GM23248 (cell line): ENCODE data around the gene ATP6V0E1. TPM values are rescaled to one million over a fixed set of nuclear protein-coding genes. Genes with fewer than 3 reads are reported as not detected.

Experiments
- DNase-seq: peaks from one replicate; pipeline ENCODE4 v3.0.0-alpha.2; 2015
- H2AFZ ChIP-seq: fragments of 200-600 bp; sonication (generic); 2 replicates; pipeline ENCODE4 v1.6.1; 2016; ENCODE audit warnings: antibody characterized with exemption
- H3F3A ChIP-seq: fragments of 200-600 bp; sonication (generic); 2 replicates; pipeline ENCODE4 v1.6.1; 2016; ENCODE audit warnings: mild to moderate bottlenecking, antibody characterized with exemption, mixed run types; ENCODE audit not compliant: insufficient read depth
- H3K27ac ChIP-seq: fragments of 200-600 bp; sonication (generic); 2 replicates; pipeline ENCODE4 v1.5.1; 2016; ENCODE audit warnings: mild to moderate bottlenecking
- H3K27me3 ChIP-seq: fragments of 200-600 bp; sonication (generic); replicated peaks from 2 replicates; pipeline ENCODE4 v1.6.1; 2016; ENCODE audit warnings: mild to moderate bottlenecking; ENCODE audit not compliant: insufficient read depth
- H3K36me3 ChIP-seq: fragments of 200-600 bp; sonication (generic); 2 replicates; pipeline ENCODE4 v1.6.1; 2016; ENCODE audit warnings: low read depth, mild to moderate bottlenecking
- H3K4me1 ChIP-seq: fragments of 200-600 bp; sonication (generic); 2 replicates; pipeline ENCODE4 v1.6.1; 2016; ENCODE audit warnings: mild to moderate bottlenecking; ENCODE audit not compliant: insufficient read depth
- H3K4me2 ChIP-seq: fragments of 200-600 bp; sonication (generic); one replicate; pipeline ENCODE4 v1.6.1; 2016; ENCODE audit warnings: mild to moderate bottlenecking; ENCODE audit not compliant: unreplicated experiment
- H3K4me3 ChIP-seq: fragments of 200-600 bp; sonication (generic); 2 replicates; pipeline ENCODE4 v1.5.1; 2016; ENCODE audit warnings: mild to moderate bottlenecking
- H3K79me2 ChIP-seq: fragments of 200-600 bp; sonication (generic); 2 replicates; pipeline ENCODE4 v1.6.1; 2016; ENCODE audit warnings: mild to moderate bottlenecking; ENCODE audit not compliant: insufficient read depth
- H3K9ac ChIP-seq: fragments of 200-600 bp; sonication (generic); 2 replicates; pipeline ENCODE4 v1.6.1; 2016; ENCODE audit warnings: mild to moderate bottlenecking
- H3K9me2 ChIP-seq: fragments of 200-600 bp; sonication (generic); 2 replicates; pipeline ENCODE4 v1.6.1; 2016; ENCODE audit warnings: mixed run types, mild to moderate bottlenecking, moderate library complexity; ENCODE audit not compliant: insufficient read depth
- H3K9me3 ChIP-seq: fragments of 200-600 bp; sonication (generic); one replicate; pipeline ENCODE4 v1.6.1; 2017; ENCODE audit warnings: low read depth
- H4K20me1 ChIP-seq: fragments of 200-600 bp; sonication (generic); 2 replicates; pipeline ENCODE4 v1.6.0; 2016; ENCODE audit not compliant: insufficient read depth
- EZH2 ChIP-seq: fragments of 200-600 bp; sonication (generic); IDR thresholded peaks from 2 replicates; pipeline ENCODE4 v1.6.1; 2018; ENCODE audit warnings: antibody characterized with exemption, mild to moderate bottlenecking; ENCODE audit not compliant: insufficient read depth, poor library complexity, severe bottlenecking
- EZH2phosphoT487 ChIP-seq: fragments of 200-600 bp; sonication (generic); IDR thresholded peaks from 2 replicates; pipeline ENCODE4 v1.6.1; 2018; ENCODE audit warnings: antibody characterized with exemption, moderate library complexity, mild to moderate bottlenecking, low read depth; ENCODE audit not compliant: insufficient read depth
- WGBS, 2 experiments: methylation state at CpG; one replicate each; pipeline ENCODE4 v1.1.6; 2015 to 2017; ENCODE audit warnings: low lambda C conversion rate in 2 of 2, low coverage in 1 of 2; ENCODE audit errors: missing lambda C conversion rate in 2 of 2; 5-methylcytosine and 5-hydroxymethylcytosine counted together
- in situ Hi-C: fragments of 300-500 bp; cut with MboI; formaldehyde crosslinking; loops from 2 replicates; pipeline ENCODE4 v1.15.0; 2020
- polyA plus RNA-seq: library from polyadenylated mRNA; unstranded; fragments of >200 nt; fragmentation: Nextera tagmentation; extraction: Ambion mirVana; gene quantifications from 2 replicates; pipeline ENCODE4 v1.2.1, GENCODE V29; 2016
- total RNA-seq: library from RNA; depleted of rRNA; stranded (reverse); fragments of >200 nt; shearing (Covaris generic); gene quantifications from 2 replicates; pipeline ENCODE4 v1.2.3, GENCODE V29; 2014

The ATP6V0E1 gene
- total and polyA plus RNA-seq, 2 experiments from 2014 or later, result 175 to 675 TPM

GRCh38 chr5:172969921-172970320, 13.7 kb upstream of the ATP6V0E1 start:
- no peak overlapping the region for H3K4me3 ChIP-seq
- H3K79me2 ChIP-seq, result peaks cover 10% of the 10 kb centered on the region
- no peaks in the 10 kb centered on the region for H3K9me3 ChIP-seq
- no peaks in the 10 kb centered on the region for H4K20me1 ChIP-seq
- H2AFZ ChIP-seq, result no peak overlapping the region
- in situ Hi-C loops, result no loop called here
- TF ChIP-seq EZH2phosphoT487 (no peak), EZH2 (no peak)
- DNase-seq, result no peak
- no peak overlapping the region for H3K27ac ChIP-seq
- peaks cover 8% of the 10 kb centered on the region; the same call in 1 of the 2 replicates for H3F3A ChIP-seq
- H3K4me1 ChIP-seq, result 0 out of 2 replicates have a peak, but pooled peaks cover 4% of the 10 kb centered on the region
- no peaks in the 10 kb centered on the region for H3K27me3 ChIP-seq
- no peak overlapping the region for H3K9ac ChIP-seq
- no peaks in the 10 kb centered on the region for H3K9me2 ChIP-seq
- WGBS, 2 experiments, result 95 to 98% methylated on average over 2 of the region's 2 CpGs
- H3K36me3 ChIP-seq, result peaks cover 12% of the 10 kb centered on the region; the same call in 1 of the 2 replicates
- H3K4me2 ChIP-seq, result no peak overlapping the region

- no peak overlapping the region for H3K4me2 ChIP-seq
- H3K4me1 ChIP-seq, result 0 out of 2 replicates have a peak, but pooled peaks cover 4% of the 10 kb centered on the region
- DNase-seq, result no peak
- no peaks in the 10 kb centered on the region for H3K9me2 ChIP-seq
- peaks cover 8% of the 10 kb centered on the region; the same call in 1 of the 2 replicates for H3F3A ChIP-seq
- no peak overlapping the region for H3K9ac ChIP-seq
- in situ Hi-C loops, result no loop called here
- no peak overlapping the region for H3K27ac ChIP-seq
- H3K79me2 ChIP-seq, result peaks cover 8% of the 10 kb centered on the region; the same call in 1 of the 2 replicates
- no peak overlapping the region for H3K4me3 ChIP-seq
- no peak overlapping the region for H2AFZ ChIP-seq
- H4K20me1 ChIP-seq, result no peaks in the 10 kb centered on the region
- 93% methylated on average over 3 of the region's 3 CpGs for WGBS, 2 experiments
- H3K27me3 ChIP-seq, result no peaks in the 10 kb centered on the region
- TF ChIP-seq EZH2phosphoT487, result no peak
- no peak for TF ChIP-seq EZH2
- peaks cover 12% of the 10 kb centered on the region; the same call in 1 of the 2 replicates for H3K36me3 ChIP-seq
- H3K9me3 ChIP-seq, result no peaks in the 10 kb centered on the region
Observed at GRCh38 chr5:172971482-172971881, 12.1 kb upstream of the ATP6V0E1 start.

- Histone ChIP-seq H3K4me2 (no peak overlapping the region), H3K4me3 (no peak overlapping the region), H3K9me2 (no peaks in the 10 kb centered on the region), H3K27me3 (no peaks in the 10 kb centered on the region), H3F3A (peaks cover 8% of the 10 kb centered on the region; the same call in 1 of the 2 replicates), H3K9ac (no peak overlapping the region), H3K4me1 (0 out of 2 replicates have a peak, but pooled peaks cover 4% of the 10 kb centered on the region), H3K27ac (no peak overlapping the region), H4K20me1 (no peaks in the 10 kb centered on the region), H3K9me3 (no peaks in the 10 kb centered on the region), H2AFZ (no peak overlapping the region), H3K36me3 (peaks cover 12% of the 10 kb centered on the region; the same call in 1 of the 2 replicates), H3K79me2 (no peaks in the 10 kb centered on the region)
- in situ Hi-C loops, result no loop called here
- DNase-seq, result no peak
- WGBS, 2 experiments, result 95 to 97% methylated on average over 5 of the region's 5 CpGs
- TF ChIP-seq EZH2phosphoT487 (no peak), EZH2 (no peak)
Observed at GRCh38 chr5:172972552-172972951, 11.0 kb upstream of the ATP6V0E1 start.

- Histone ChIP-seq H3K27me3 (no peaks in the 10 kb centered on the region), H3K4me3 (no peak overlapping the region), H3F3A (peaks cover 8% of the 10 kb centered on the region; the same call in 1 of the 2 replicates), H3K9me2 (no peaks in the 10 kb centered on the region), H3K27ac (peak overlapping the region; percentile 29), H3K36me3 (peaks cover 12% of the 10 kb centered on the region; the same call in 1 of the 2 replicates), H3K4me1 (0 out of 2 replicates have a peak, but pooled peaks cover 4% of the 10 kb centered on the region), H3K9ac (no peak overlapping the region), H2AFZ (no peak overlapping the region), H3K9me3 (no peaks in the 10 kb centered on the region), H3K4me2 (no peak overlapping the region), H3K79me2 (no peaks in the 10 kb centered on the region), H4K20me1 (no peaks in the 10 kb centered on the region)
- in situ Hi-C loops, result no loop called here
- DNase-seq, result peak; percentile 46
- TF ChIP-seq EZH2, result no peak
- TF ChIP-seq EZH2phosphoT487, result no peak
- WGBS, 2 experiments, result 60 to 62% methylated on average over 3 of the region's 3 CpGs
Observed at GRCh38 chr5:172973127-172973916, 10.2 kb upstream of the ATP6V0E1 start.
